ENCODE measurements around the gene CDCA8.

DNA sequence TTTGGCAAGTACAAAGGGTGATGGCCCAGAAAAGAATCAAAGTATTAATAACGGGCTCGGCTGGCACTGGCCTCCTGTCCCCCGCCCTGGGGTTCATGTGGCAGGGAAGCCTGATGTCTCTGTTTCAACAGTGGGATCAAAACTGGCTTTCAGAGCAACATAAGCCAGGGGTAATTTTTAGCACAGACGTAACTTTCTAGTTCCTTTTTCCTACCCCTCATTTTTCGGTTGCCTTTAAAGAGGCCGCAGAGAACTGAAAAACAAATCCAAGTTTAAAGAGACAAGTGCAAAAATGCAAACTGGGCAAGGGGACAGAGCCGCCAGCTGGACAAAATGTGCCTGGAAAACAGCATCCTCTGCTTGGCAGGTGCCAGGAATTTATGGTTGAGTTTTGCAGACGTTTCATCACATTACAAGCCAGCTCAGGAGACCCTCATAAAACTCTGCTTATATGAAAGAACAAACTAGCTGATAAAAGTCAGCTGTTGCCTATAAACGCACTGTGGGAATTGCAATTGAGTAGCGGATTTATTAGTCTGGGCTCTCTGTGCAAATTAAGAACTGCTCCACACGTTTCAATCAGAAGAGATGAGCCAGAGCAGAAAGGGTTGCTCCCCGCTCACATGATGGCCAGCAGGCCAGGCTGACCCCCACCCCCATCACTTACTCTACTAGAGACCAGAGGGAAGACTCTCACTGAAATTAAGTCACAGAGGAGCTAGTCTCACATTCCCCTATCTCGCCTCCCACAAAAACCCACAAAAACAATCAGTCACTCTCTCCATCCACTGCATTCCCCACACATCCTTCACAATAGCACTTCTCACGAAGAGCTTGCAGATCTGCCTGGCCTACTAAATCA, 15.8 kb upstream of the CDCA8 start:
- TF ChIP-seq, protein P1, sequence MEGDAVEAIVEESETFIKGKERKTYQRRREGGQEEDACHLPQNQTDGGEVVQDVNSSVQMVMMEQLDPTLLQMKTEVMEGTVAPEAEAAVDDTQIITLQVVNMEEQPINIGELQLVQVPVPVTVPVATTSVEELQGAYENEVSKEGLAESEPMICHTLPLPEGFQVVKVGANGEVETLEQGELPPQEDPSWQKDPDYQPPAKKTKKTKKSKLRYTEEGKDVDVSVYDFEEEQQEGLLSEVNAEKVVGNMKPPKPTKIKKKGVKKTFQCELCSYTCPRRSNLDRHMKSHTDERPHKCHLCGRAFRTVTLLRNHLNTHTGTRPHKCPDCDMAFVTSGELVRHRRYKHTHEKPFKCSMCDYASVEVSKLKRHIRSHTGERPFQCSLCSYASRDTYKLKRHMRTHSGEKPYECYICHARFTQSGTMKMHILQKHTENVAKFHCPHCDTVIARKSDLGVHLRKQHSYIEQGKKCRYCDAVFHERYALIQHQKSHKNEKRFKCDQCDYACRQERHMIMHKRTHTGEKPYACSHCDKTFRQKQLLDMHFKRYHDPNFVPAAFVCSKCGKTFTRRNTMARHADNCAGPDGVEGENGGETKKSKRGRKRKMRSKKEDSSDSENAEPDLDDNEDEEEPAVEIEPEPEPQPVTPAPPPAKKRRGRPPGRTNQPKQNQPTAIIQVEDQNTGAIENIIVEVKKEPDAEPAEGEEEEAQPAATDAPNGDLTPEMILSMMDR (conservative IDR thresholded peaks at IDR 0.05; ENCODE audit: low read depth, low read length) = no peak
- no peak for TF ChIP-seq EZH2 (IDR thresholded peaks at IDR 0.05; ENCODE audit: borderline replicate concordance, low read depth, low read length, poor library complexity, severe bottlenecking)

Data from A673 (cell line).